ENCODE measurements around the gene KIF20B.

Gene KIF20B

DNA sequence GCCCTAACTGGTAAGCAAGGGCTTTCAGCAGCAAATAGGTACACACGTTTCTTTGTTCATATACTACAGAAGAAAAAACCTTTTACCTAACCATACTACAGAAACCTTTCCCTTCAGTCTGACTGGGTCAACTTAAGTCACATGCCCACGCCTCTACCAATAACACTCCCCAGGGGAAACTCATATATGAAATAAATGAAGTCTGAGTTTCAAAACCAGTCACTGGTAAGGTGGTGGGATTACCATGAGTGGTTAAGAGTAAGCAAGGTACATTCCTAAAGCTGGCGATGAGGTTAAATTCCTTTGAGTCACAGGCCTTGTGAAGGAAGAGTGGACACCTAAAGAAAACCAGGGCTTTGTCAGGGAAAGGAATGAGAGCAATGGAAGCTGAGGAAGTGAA is 21.4 kb upstream of the KIF20B start:
- H3K4me1 ChIP-seq (ENCODE audit: low read depth, poor library complexity, severe bottlenecking) = no peaks in the 10 kb centered on the region
- no peaks in the 10 kb centered on the region for H4K20me1 ChIP-seq (ENCODE audit: insufficient read depth)
- no peak overlapping the region for H3K4me2 ChIP-seq
- no peak overlapping the region for H2AFZ ChIP-seq (ENCODE audit: low read depth)
- H3K9ac ChIP-seq = no peak overlapping the region
- TF ChIP-seq, protein P1, sequence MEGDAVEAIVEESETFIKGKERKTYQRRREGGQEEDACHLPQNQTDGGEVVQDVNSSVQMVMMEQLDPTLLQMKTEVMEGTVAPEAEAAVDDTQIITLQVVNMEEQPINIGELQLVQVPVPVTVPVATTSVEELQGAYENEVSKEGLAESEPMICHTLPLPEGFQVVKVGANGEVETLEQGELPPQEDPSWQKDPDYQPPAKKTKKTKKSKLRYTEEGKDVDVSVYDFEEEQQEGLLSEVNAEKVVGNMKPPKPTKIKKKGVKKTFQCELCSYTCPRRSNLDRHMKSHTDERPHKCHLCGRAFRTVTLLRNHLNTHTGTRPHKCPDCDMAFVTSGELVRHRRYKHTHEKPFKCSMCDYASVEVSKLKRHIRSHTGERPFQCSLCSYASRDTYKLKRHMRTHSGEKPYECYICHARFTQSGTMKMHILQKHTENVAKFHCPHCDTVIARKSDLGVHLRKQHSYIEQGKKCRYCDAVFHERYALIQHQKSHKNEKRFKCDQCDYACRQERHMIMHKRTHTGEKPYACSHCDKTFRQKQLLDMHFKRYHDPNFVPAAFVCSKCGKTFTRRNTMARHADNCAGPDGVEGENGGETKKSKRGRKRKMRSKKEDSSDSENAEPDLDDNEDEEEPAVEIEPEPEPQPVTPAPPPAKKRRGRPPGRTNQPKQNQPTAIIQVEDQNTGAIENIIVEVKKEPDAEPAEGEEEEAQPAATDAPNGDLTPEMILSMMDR (conservative IDR thresholded peaks at IDR 0.05; ENCODE audit: low read depth, low read length) = no peak
- no peaks in the 10 kb centered on the region for H3K27me3 ChIP-seq (ENCODE audit: insufficient read depth, low read depth)
- H3K27ac ChIP-seq = no peak overlapping the region
- H3K79me2 ChIP-seq (ENCODE audit: insufficient read depth, low read depth) = no peaks in the 10 kb centered on the region
- H3K4me3 ChIP-seq (IDR thresholded peaks at IDR 0.05; ENCODE audit: insufficient read depth, low read depth, low read length) = no peak overlapping the region
- H3K36me3 ChIP-seq (ENCODE audit: insufficient read depth) = no peaks in the 10 kb centered on the region

- Histone ChIP-seq H3K4me1 (ENCODE audit: low read depth, poor library complexity, severe bottlenecking) (no peaks in the 10 kb centered on the region), H4K20me1 (ENCODE audit: insufficient read depth) (no peaks in the 10 kb centered on the region), H3K27ac (no peak overlapping the region), H3K27me3 (ENCODE audit: insufficient read depth, low read depth) (no peaks in the 10 kb centered on the region), H3K36me3 (ENCODE audit: insufficient read depth) (no peaks in the 10 kb centered on the region), H3K79me2 (ENCODE audit: insufficient read depth, low read depth) (no peaks in the 10 kb centered on the region), H3K9ac (no peak overlapping the region), H3K4me3 (IDR thresholded peaks at IDR 0.05; ENCODE audit: insufficient read depth, low read depth, low read length) (no peak overlapping the region), H3K4me2 (no peak overlapping the region), H2AFZ (ENCODE audit: low read depth) (no peak overlapping the region)
- TF ChIP-seq, protein P1 (conservative IDR thresholded peaks at IDR 0.05; ENCODE audit: low read depth, low read length) = no peak
These were observed 17.5 kb upstream of the KIF20B start for GRCh38 chr10:89683883-89684282.

DNA sequence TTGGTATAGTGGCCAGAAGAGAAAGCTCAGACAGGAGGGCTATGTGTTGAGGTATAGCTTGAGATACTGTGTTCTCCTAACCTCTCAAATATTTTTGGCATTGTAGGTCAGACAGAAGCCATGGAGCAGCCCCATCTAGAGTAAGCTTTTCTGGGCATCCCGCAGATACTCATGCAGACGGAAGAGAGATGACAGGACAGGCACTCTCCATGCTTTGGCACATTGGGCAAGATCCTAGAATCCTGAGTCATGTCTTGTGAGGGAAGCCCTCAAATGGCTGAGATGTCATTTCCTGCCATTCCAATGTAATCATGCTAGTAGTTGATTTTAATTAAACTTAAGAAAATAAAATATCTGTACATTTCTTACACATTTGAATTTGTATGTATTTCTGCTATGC is 16.8 kb upstream of the KIF20B start:
- H3K4me2 ChIP-seq = no peak overlapping the region
- H2AFZ ChIP-seq (ENCODE audit: low read depth) = no peak overlapping the region
- H4K20me1 ChIP-seq (ENCODE audit: insufficient read depth) = no peaks in the 10 kb centered on the region
- no peak overlapping the region for H3K27ac ChIP-seq
- H3K27me3 ChIP-seq (ENCODE audit: insufficient read depth, low read depth) = no peaks in the 10 kb centered on the region
- TF ChIP-seq, protein P1 (conservative IDR thresholded peaks at IDR 0.05; ENCODE audit: low read depth, low read length) = no peak
- H3K9ac ChIP-seq = no peak overlapping the region
- no peaks in the 10 kb centered on the region for H3K4me1 ChIP-seq (ENCODE audit: low read depth, poor library complexity, severe bottlenecking)
- no peak overlapping the region for H3K4me3 ChIP-seq (IDR thresholded peaks at IDR 0.05; ENCODE audit: insufficient read depth, low read depth, low read length)
- H3K36me3 ChIP-seq (ENCODE audit: insufficient read depth) = no peaks in the 10 kb centered on the region
- H3K79me2 ChIP-seq (ENCODE audit: insufficient read depth, low read depth) = no peaks in the 10 kb centered on the region

- Histone ChIP-seq H2AFZ (ENCODE audit: low read depth) (no peak overlapping the region), H3K9ac (no peak overlapping the region), H3K27me3 (ENCODE audit: insufficient read depth, low read depth) (no peaks in the 10 kb centered on the region)
These were observed 15.5 kb upstream of the KIF20B start for GRCh38 chr10:89685936-89686335.

More at GRCh38 chr10:89685936-89686335, 15.5 kb upstream of the KIF20B start:
- Histone ChIP-seq H3K27ac (no peak overlapping the region), H3K79me2 (ENCODE audit: insufficient read depth, low read depth) (no peaks in the 10 kb centered on the region), H3K36me3 (ENCODE audit: insufficient read depth) (no peaks in the 10 kb centered on the region), H3K4me2 (no peak overlapping the region), H3K4me3 (IDR thresholded peaks at IDR 0.05; ENCODE audit: insufficient read depth, low read depth, low read length) (no peak overlapping the region), H3K4me1 (ENCODE audit: low read depth, poor library complexity, severe bottlenecking) (no peaks in the 10 kb centered on the region), H4K20me1 (ENCODE audit: insufficient read depth) (no peaks in the 10 kb centered on the region)
- TF ChIP-seq, protein P1 (conservative IDR thresholded peaks at IDR 0.05; ENCODE audit: low read depth, low read length) = no peak
